Fibroblast of upper back skin (primary cell): ENCODE measurements around the gene ZNF283.
"Not testable (repeated sequence)": the region's sequence is repeated elsewhere in the genome, so short reads cannot be mapped to it uniquely, and the experiment has no call there.

Experiments used
- DNase-seq: peaks from one replicate; pipeline ENCODE4 v3.0.0-alpha.2; 2013

Gene ZNF283

GRCh38 chr19:43802216-43802951 is 24.7 kb upstream of the ZNF283 start, which contains the start of gene LYPD5:
LYPD5 (minus strand) TSS chr19:43802447; CDS start chr19:43802380, 67 bp downstream.
- DNase-seq: no peak

GRCh38 chr19:43804432-43804831 is 22.7 kb upstream of the ZNF283 start:
- DNase-seq: no peak

DNA sequence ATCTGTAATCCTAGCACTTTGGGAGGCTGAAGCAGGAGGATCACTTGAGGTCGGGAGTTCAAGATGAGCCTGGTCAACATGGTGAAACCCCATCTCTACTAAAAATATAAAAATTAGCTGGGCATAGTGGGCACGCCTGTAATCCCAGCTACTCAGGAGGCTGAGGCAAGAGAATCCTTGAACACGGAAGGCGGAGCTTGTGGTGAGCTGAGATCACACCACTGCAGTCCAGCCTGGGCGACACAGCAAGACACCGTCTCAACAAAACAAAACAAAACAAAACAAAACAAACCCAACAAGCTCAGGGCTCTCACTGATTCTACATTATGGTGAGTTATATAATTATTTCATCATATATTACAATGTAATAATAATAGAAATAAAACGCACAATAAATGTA is 20.7 kb upstream of the ZNF283 start:
- DNase-seq: not testable (repeated sequence)

GRCh38 chr19:43806848-43807247 is 20.3 kb upstream of the ZNF283 start:
- no peak for DNase-seq

- DNase-seq: no peak
Measured at GRCh38 chr19:43807651-43808050, 19.5 kb upstream of the ZNF283 start.

DNA sequence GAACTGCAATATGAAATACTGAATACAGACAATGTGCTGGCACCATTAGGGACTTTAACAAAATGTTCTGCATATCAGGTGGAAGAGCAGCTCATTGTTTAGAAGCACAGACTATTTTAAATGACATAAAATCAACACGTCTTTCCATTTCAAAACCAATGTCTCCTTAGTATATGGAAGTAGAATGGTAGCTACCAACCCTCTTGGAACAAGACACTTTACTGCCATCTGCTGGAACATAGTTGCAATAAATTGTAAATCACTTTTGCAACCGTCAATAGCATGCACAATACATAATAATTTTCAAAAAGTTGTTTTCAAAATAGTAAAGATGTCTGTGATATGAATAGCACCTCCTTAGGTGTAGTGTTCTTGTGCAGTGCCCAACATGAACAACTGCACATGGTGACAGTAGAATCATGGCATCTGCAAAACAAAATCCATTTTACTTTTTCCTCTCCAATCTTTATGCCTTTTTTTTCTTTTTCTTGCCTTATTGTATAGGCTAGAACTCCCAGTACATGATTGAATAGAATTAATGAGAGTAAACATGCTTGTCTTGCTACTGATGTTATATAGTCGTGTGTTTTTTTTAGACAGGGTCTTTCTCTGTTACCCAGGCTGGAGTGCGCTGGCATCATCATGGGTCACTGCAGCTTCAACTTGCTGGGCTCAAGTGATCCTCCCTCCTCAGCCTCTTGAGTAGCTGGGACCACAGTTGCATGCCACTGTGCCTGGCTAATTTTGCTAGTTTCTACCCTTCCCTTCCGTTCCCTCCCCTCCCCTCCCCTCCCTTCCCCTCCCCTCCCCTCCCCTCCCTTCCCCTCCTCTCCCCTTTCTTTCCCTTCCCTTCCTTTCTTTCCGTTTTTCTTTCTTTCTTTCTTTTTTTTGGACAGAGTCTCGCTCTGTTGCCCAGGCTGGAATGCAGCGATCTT is 17.1 kb upstream of the ZNF283 start:
- DNase-seq: peak; percentile 55

GRCh38 chr19:43811837-43812236 is 15.3 kb upstream of the ZNF283 start:
- no peak for DNase-seq

DNA sequence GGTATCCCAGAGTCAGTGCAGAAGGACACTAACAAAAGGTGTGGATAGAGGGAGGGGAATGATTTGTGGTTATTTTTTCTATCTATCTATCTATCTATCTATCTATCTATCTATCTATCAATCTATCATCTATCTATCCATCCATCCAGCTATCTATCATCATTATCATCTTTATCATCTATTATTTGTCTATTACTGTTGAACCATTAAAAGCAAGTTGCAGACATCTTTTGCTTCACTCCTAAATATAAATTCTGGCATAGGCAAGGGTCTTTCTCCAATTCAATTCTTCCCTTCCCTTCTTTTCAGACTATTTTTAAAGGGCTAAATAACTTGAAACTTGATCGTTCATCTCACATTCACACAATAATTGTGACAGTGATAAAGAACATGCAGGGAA is 14.9 kb upstream of the ZNF283 start:
- no peak for DNase-seq

DNA sequence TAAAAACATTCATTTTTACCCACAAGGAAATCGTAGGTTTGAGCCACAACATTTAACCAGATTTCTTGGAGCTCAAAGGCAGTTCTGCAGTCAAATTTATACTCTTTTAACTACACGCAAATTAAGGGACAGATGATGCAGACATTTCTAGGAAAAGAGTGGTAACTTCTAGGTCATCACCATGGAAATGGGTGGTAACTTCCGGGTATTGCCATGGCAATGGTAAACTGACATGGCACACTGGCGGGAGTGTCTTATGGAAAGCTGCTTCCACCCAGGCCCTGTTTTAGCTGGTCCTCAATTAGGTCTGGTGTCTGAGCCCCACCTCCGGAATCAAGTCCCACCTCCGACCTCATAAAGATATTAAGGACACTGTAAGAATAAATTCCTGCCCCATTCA is 14.4 kb upstream of the ZNF283 start:
- DNase-seq: no peak

DNA sequence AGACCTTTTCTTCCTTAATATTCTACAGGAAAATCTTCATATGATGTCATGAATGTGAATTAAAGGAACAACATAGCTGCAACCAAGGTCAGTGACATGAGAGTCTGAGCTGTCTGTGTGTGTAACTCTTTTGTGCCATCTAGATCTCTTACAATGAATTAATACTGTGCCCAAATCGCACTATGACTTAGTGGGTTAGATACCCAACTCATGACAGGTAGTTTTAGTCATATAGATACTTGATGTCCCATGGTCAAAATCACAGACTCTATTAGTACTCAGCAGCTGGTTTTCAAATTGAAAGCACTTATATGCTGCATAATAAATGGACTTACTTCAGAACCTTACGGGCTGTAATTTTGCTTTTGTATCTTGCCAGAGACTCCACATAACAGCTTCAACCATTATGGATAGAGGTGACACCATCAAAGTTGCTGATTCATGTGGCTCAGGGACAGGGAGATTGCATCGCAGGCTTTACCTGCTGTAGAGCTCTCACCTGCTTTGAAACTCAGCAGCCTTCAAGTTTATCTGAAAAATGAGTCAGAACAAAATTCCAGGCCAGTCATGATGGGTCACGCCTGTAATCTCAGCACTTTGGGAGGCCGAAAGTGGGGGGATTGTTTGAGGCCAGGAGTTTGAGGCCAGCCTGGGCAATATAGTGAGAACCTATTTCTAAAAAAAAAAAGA is 12.3 kb upstream of the ZNF283 start:
- no peak for DNase-seq

DNA sequence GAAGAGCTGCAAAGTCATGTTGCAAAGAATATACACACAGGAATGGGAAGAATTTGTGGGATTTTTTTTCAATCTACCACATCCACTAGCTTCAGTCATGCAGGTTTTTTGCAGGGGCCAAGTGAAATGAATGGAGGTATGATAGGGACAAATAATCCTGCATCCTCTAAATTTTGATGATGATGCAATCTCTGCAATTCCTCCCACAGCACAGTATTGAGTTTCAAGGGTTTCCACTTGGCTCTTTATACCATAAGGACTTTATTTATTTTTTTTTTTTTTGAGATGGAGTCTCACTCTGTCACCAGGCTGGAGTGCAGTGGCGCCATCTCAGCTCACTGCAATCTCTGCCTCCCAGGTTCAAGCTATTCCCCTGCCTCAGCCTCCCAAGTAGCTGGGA is 9.7 kb upstream of the ZNF283 start:
- peak; percentile 27 for DNase-seq

GRCh38 chr19:43818500-43818899 is 8.6 kb upstream of the ZNF283 start:
- no peak for DNase-seq

GRCh38 chr19:43820098-43820883 is 6.8 kb upstream of the ZNF283 start:
- peak; percentile 51 for DNase-seq

- no peak for DNase-seq
Measured at GRCh38 chr19:43820884-43821215, 6.3 kb upstream of the ZNF283 start.

DNA sequence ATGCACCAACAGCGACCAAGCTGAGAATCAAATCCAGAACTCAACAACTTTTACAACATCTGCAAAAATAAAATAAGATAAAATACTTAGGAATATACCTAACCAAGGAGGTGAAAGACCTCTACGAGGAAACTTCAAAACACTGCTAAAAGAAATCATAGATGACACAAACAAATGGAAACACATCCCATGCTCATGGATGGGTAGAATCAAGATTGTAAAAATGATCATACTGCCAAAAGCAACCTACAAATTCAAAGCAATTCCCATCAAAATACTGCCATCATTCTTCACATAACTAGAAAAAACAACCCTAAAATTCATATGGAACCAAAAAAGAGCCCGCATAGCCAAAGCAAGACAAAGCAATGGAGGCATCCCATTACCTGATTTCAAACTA is 3.3 kb upstream of the ZNF283 start:
- DNase-seq: not testable (repeated sequence)

GRCh38 chr19:43824572-43824971 is 2.5 kb upstream of the ZNF283 start:
- DNase-seq: not testable (repeated sequence)

DNA sequence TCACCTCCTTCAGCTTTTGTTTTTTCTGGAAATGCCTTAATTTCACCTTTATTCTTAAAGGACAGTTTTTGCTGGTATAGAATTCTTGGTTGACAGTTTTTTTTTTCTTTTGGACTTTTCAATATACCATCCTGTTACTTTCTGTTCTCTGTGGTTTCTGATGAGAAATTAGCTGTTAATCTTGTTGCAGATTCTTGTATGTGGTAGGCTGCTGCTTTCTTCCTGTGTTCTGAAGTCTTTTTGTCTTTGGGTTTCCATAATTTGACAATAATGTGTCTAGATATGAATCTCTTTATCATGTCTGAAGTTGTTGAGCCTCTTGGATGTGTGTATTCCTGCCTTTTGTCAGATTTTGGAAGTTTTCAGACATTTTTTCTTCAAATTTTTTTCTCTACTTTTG is 12.0 kb downstream of the ZNF283 start:
- no peak for DNase-seq

- no peak for DNase-seq
Measured at GRCh38 chr19:43842007-43842406, 14.9 kb downstream of the ZNF283 start.

GRCh38 chr19:43847246-43847645 is 20.1 kb downstream of the ZNF283 start:
- no peak for DNase-seq

- no peak for DNase-seq
Measured at GRCh38 chr19:43847884-43848283, 20.8 kb downstream of the ZNF283 start.

GRCh38 chr19:43848821-43849220 is 21.7 kb downstream of the ZNF283 start:
- no peak for DNase-seq

DNA sequence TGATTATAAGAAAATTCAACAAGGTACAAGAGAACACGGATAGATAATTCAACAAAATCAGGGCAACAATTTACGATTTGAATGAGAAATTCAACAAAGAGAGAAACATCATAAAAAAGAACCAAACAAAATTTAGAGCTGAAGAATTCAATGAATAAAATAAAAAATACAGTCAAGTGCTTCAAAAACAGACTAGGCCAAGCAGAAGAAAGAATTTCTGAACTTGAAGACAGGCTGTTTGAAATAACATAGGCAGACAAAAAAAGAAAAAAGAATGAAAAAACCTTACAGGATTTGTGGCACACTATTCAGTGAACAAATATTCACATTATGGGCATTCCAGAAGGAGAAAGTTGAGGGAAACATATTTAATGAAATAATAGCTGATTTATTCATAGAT is 31.1 kb downstream of the ZNF283 start:
- no peak for DNase-seq

- not testable (repeated sequence) for DNase-seq
Measured at GRCh38 chr19:43866923-43867322, 39.8 kb downstream of the ZNF283 start.
